GM21390 (cell line): Measurements from ENCODE around the gene STAM.

Experiments
- ATAC-seq: cut with Tn5 transposase; IDR thresholded peaks from one replicate; pipeline ENCODE4 v1.9.1; 2021; ENCODE audit not compliant: unreplicated experiment

Gene STAM

GRCh38 chr10:17764142-17764541 lies 120.2 kb downstream of the STAM start:
- no peak for ATAC-seq

GRCh38 chr10:17765602-17766001 lies 121.7 kb downstream of the STAM start:
- ATAC-seq: no peak
